Uterus (tissue), 4 donors: ENCODE data around the gene HPSE. TPM values are rescaled to one million over a fixed set of nuclear protein-coding genes. Genes with fewer than 3 reads are reported as not detected.

Experiments
- DNase-seq, 2 donors: peaks; one replicate each; pipeline ENCODE4 v3.0.0-alpha.2; 2019 to 2020
- H3K27ac ChIP-seq, 2 donors: fragments of 200-600 bp; sonication (generic); 1 replicate in 1 of 2; 2 replicates in 1 of 2; pipeline ENCODE4 v1.5.1; 2016 to 2018
- H3K27me3 ChIP-seq, 2 donors: fragments of 200-600 bp; sonication (generic); one replicate each; pipeline ENCODE4 v1.5.1; 2018 to 2019; ENCODE audit warnings: control low read depth in 1 of 2
- H3K36me3 ChIP-seq, 2 donors: fragments of 200-600 bp; sonication (generic); one replicate each; pipeline ENCODE4 v1.5.1; 2019; ENCODE audit warnings: control low read depth in 1 of 2
- H3K4me1 ChIP-seq, 2 donors: fragments of 200-600 bp; sonication (generic); one replicate each; pipeline ENCODE4 v1.5.1; 2018 to 2019; ENCODE audit warnings: control low read depth in 1 of 2
- H3K4me3 ChIP-seq, 2 donors: fragments of 200-600 bp; sonication (generic); 1 replicate in 1 of 2; 2 replicates in 1 of 2; pipeline ENCODE4 v1.5.1; 2018 to 2019; ENCODE audit warnings: mild to moderate bottlenecking in 1 of 2
- H3K9me3 ChIP-seq, 2 donors: fragments of 200-600 bp; sonication (generic); one replicate each; pipeline ENCODE4 v1.5.1; 2019; ENCODE audit warnings: control low read depth in 1 of 2
- CTCF ChIP-seq, 4 experiments: fragments of 200-600 bp in 2 of 4; fragments of 450-650 bp in 2 of 4; sonication (generic) in 2 of 4; IDR thresholded peaks; one replicate each; pipeline ENCODE4 v1.5.1; 2016 to 2019; ENCODE audit warnings: antibody characterized with exemption in 4 of 4, mild to moderate bottlenecking in 2 of 4, moderate library complexity in 1 of 4
- POLR2A ChIP-seq, 2 donors: fragments of 450-650 bp; IDR thresholded peaks; one replicate each; pipeline ENCODE4 v1.6.1; 2016; ENCODE audit warnings: antibody characterized with exemption in 2 of 2, mild to moderate bottlenecking in 1 of 2, moderate library complexity in 1 of 2
- intact Hi-C: fragments of 100-400 bp; cut with DNase I; formaldehyde crosslinking; loops from one replicate; pipeline ENCODE4 v1.15.1; 2023; ENCODE audit warnings: low total_unique reads
- total RNA-seq, 4 donors: library from RNA; depleted of rRNA in 3 of 4; stranded (reverse); fragments of >200 nt in 3 of 4; gene quantifications; one replicate each; pipeline versions ENCODE4 v1.1.0 to v1.2.4, GENCODE V29; 2014 to 2023
- donor health status: DM: yes; HTN: yes; CAD: no.

HPSE gene
- total RNA-seq, 4 donors from 2014 or later = 1.3 to 10.2 (median 5.8) TPM

- Histone ChIP-seq H3K36me3 (no peaks in the 10 kb centered on the region), H3K27me3 (no peaks in the 10 kb centered on the region), H3K4me1 (no peaks in the 10 kb centered on the region), H3K4me3 (no peak overlapping the region), H3K27ac (no peak overlapping the region), H3K9me3 (no peaks in the 10 kb centered on the region)
- intact Hi-C loops = no loop called here
- TF ChIP-seq CTCF (IDR thresholded peaks at IDR 0.05) (no peak), POLR2A (IDR thresholded peaks at IDR 0.05) (no peak)
- no peak for DNase-seq
Observed at GRCh38 chr4:83267830-83268475, 66.7 kb downstream of the HPSE start.

- H3K27ac ChIP-seq = no peak overlapping the region
- intact Hi-C loops = no loop called here
- H3K36me3 ChIP-seq = no peaks in the 10 kb centered on the region
- no peak for DNase-seq
- H3K27me3 ChIP-seq = no peaks in the 10 kb centered on the region
- H3K4me3 ChIP-seq = no peak overlapping the region
- H3K4me1 ChIP-seq = no peaks in the 10 kb centered on the region
- no peaks in the 10 kb centered on the region for H3K9me3 ChIP-seq
- TF ChIP-seq CTCF (IDR thresholded peaks at IDR 0.05) = no peak
Observed at GRCh38 chr4:83267121-83267829, 67.4 kb downstream of the HPSE start.

GRCh38 chr4:83266689-83267088 lies 68.0 kb downstream of the HPSE start:
- Histone ChIP-seq H3K4me1 (no peaks in the 10 kb centered on the region), H3K9me3 (no peaks in the 10 kb centered on the region), H3K36me3 (no peaks in the 10 kb centered on the region), H3K4me3 (no peak overlapping the region), H3K27me3 (no peaks in the 10 kb centered on the region), H3K27ac (no peak overlapping the region)
- no peak for DNase-seq
- no peak for TF ChIP-seq POLR2A (IDR thresholded peaks at IDR 0.05)
- no peak for TF ChIP-seq CTCF (IDR thresholded peaks at IDR 0.05)
- intact Hi-C loops = no loop called here

GRCh38 chr4:83263106-83263505 lies 71.5 kb downstream of the HPSE start:
- H3K27me3 ChIP-seq = no peaks in the 10 kb centered on the region
- no peaks in the 10 kb centered on the region for H3K9me3 ChIP-seq
- H3K27ac ChIP-seq = no peak overlapping the region
- H3K4me1 ChIP-seq = peaks cover 0 to 6% of the 10 kb centered on the region in 2 donors
- no peak for DNase-seq
- TF ChIP-seq POLR2A (IDR thresholded peaks at IDR 0.05) (no peak), CTCF (IDR thresholded peaks at IDR 0.05) (no peak)
- intact Hi-C loops = no loop called here
- no peak overlapping the region for H3K4me3 ChIP-seq
- H3K36me3 ChIP-seq = no peaks in the 10 kb centered on the region

- Histone ChIP-seq H3K4me1 (peaks cover 0 to 6% of the 10 kb centered on the region in 2 donors), H3K36me3 (no peaks in the 10 kb centered on the region), H3K27ac (no peak overlapping the region), H3K4me3 (no peak overlapping the region), H3K27me3 (no peaks in the 10 kb centered on the region), H3K9me3 (no peaks in the 10 kb centered on the region)
- intact Hi-C loops = no loop called here
- TF ChIP-seq CTCF (IDR thresholded peaks at IDR 0.05) = no peak
- TF ChIP-seq POLR2A (IDR thresholded peaks at IDR 0.05) = no peak
- DNase-seq = no peak
Observed at GRCh38 chr4:83262682-83263081, 72.0 kb downstream of the HPSE start.
